ENCODE data around the gene SRPK2. TPM values are rescaled to one million over a fixed set of nuclear protein-coding genes. Genes with fewer than 3 reads are reported as not detected.

Gene SRPK2
- polyA plus RNA-seq, 1 experiment: 10.8 TPM

- no peak for TF ChIP-seq CTCF (IDR thresholded peaks at IDR 0.05; ENCODE audit: insufficient read depth, low read depth, low read length)
- ChIA-PET CTCF (interaction anchor here (0.6 to 0.9 kb wide), 2 partner anchors 9 to 16 kb away, joined by 3 read pairs; no protein-coding TSS in a partner anchor), POLR2A (no interaction called here)
- DNase-seq (ENCODE audit: low read depth): no peak
- Histone ChIP-seq H3K27me3 (ENCODE audit: control insufficient read depth, insufficient read depth, low read length) (no peaks in the 10 kb centered on the region), H3K36me3 (ENCODE audit: control insufficient read depth, insufficient read depth, low read length) (no peaks in the 10 kb centered on the region), H3K4me3 (ENCODE audit: low read depth, low read length) (no peak overlapping the region)
Measured at GRCh38 chr7:105315357-105315756, 73.4 kb downstream of the SRPK2 start.

- CTCF ChIA-PET: no interaction called here
- DNase-seq (ENCODE audit: low read depth): no peak
- H3K4me3 ChIP-seq (ENCODE audit: low read depth, low read length): no peak overlapping the region
- H3K36me3 ChIP-seq (ENCODE audit: control insufficient read depth, insufficient read depth, low read length): no peaks in the 10 kb centered on the region
- no peaks in the 10 kb centered on the region for H3K27me3 ChIP-seq (ENCODE audit: control insufficient read depth, insufficient read depth, low read length)
- POLR2A ChIA-PET: no interaction called here
- no peak for TF ChIP-seq CTCF (IDR thresholded peaks at IDR 0.05; ENCODE audit: insufficient read depth, low read depth, low read length)
Measured at GRCh38 chr7:105309235-105310169, 79.2 kb downstream of the SRPK2 start.

GRCh38 chr7:105307163-105307672, 81.5 kb downstream of the SRPK2 start:
- CTCF ChIA-PET: interaction anchor here (0.9 kb wide), 1 partner anchor 14 kb away, joined by 3 read pairs; no protein-coding TSS in a partner anchor
- no peak for TF ChIP-seq CTCF (IDR thresholded peaks at IDR 0.05; ENCODE audit: insufficient read depth, low read depth, low read length)
- no peaks in the 10 kb centered on the region for H3K36me3 ChIP-seq (ENCODE audit: control insufficient read depth, insufficient read depth, low read length)

GRCh38 chr7:105306298-105306748, 82.4 kb downstream of the SRPK2 start:
- TF ChIP-seq CTCF (IDR thresholded peaks at IDR 0.05; ENCODE audit: insufficient read depth, low read depth, low read length): no peak
- no peak overlapping the region for H3K4me3 ChIP-seq (ENCODE audit: low read depth, low read length)
- no peaks in the 10 kb centered on the region for H3K36me3 ChIP-seq (ENCODE audit: control insufficient read depth, insufficient read depth, low read length)
- ChIA-PET CTCF (interaction anchor here (0.9 kb wide), 1 partner anchor 15 kb away, joined by 3 read pairs; no protein-coding TSS in a partner anchor), POLR2A (no interaction called here)
- no peak for DNase-seq (ENCODE audit: low read depth)
- H3K27me3 ChIP-seq (ENCODE audit: control insufficient read depth, insufficient read depth, low read length): no peaks in the 10 kb centered on the region

More at GRCh38 chr7:105307163-105307672, 81.5 kb downstream of the SRPK2 start:
- POLR2A ChIA-PET: no interaction called here
- H3K27me3 ChIP-seq (ENCODE audit: control insufficient read depth, insufficient read depth, low read length): no peaks in the 10 kb centered on the region
- no peak for DNase-seq (ENCODE audit: low read depth)
- no peak overlapping the region for H3K4me3 ChIP-seq (ENCODE audit: low read depth, low read length)

GRCh38 chr7:105305633-105306032, 83.1 kb downstream of the SRPK2 start:
- DNase-seq (ENCODE audit: low read depth): no peak
- TF ChIP-seq CTCF (IDR thresholded peaks at IDR 0.05; ENCODE audit: insufficient read depth, low read depth, low read length): no peak
- H3K4me3 ChIP-seq (ENCODE audit: low read depth, low read length): no peak overlapping the region
- ChIA-PET CTCF (no interaction called here), POLR2A (no interaction called here)
- H3K36me3 ChIP-seq (ENCODE audit: control insufficient read depth, insufficient read depth, low read length): no peaks in the 10 kb centered on the region
- H3K27me3 ChIP-seq (ENCODE audit: control insufficient read depth, insufficient read depth, low read length): no peaks in the 10 kb centered on the region
